Islet of Langerhans (tissue), 1 donor: Measurements from ENCODE around the gene SYNGAP1.
A peak's percentile ranks its signal among the peaks of the same experiment; 100 is the strongest.
"Not testable (repeated sequence)": the region's sequence is repeated elsewhere in the genome, so short reads cannot be mapped to it uniquely, and the experiment has no call there.

Experiments used
- FAIRE-seq: peaks from one replicate; lab custom pipeline; 2011; peaks lifted over from hg19 to GRCh38; lab: Jason Lieb, UNC

The SYNGAP1 gene

GRCh38 chr6:33419580-33420490 is at the start of gene SYNGAP1:
TSS of gene SYNGAP1 (plus strand) at chr6:33420065. CDS start at chr6:33420265, 200 bp downstream.
- FAIRE-seq, result no peak

- not testable (repeated sequence) for FAIRE-seq
Measured at GRCh38 chr6:33371901-33372300, 48.0 kb upstream of the SYNGAP1 start.

DNA sequence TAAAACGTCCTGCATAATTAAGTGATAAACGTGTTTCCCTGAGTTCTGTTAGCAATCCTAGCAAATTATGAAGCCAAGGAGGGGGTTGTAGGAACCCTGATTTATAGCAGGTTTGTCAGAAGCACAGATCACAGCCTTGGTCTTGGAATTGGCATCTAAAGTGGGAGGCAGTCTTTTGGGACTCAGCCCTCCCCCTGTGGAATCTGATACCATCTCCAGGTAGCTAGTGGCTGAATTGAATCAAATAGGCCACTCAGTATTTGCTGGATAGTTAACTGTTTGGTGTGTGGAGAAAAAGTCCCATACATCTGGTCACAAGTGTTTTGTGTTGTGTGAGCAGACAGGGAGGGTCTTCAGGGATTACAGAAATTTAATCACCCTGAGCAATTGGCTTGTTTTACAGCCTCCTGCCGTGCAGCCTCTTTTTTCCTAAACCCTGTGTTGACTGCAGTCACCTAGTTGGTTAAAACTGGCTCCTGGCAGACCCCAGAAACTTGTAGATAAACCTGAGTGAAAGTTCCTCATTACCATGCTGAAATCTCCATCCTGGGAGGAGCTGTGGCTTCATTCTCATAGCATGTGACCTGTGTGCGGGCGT is 47.2 kb upstream of the SYNGAP1 start:
- no peak for FAIRE-seq

DNA sequence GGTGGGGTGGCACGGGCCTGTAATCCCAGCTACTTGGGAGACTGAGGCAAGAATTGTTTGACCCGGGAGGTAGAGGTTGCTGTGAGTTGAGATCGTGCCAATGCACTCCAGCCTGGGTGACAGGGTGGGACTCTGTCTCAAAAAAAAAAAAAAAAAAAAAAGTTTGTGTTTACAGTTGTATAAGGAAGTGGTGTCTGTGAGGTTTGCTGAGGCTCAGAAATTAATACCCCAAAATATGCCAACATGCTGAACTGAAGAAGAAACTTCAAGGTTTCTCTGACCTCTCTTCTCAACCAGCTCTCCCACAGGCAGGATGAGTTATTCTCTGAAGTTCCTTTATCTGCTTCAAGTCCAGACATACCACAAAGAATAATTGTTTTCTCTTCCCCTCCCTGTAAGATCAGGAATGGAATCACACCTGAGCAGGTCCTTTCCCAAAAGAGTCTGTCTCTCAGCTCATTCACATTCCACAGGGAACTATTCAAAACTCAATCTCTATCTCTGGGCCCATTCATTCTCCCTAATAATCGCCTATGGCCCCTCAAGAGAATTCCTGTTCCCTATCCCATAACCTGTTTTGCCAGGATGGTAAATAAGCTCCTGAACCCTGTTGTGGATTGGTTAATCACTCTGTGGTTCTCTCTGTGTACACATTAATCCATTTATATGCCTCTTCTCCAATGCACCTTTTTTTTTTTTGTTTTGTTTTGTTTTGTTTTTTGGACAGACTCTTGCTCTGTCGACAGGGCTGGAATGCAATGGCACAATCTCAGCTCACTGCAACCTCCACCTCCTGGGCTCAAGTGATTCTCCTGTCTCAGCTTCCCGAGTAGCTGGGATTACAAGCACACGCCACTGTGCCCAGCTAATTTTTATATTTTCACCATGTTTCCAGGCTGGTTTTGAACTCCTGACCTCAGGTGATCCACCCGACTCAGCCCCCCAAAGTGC is 45.6 kb upstream of the SYNGAP1 start:
- FAIRE-seq, result no peak

DNA sequence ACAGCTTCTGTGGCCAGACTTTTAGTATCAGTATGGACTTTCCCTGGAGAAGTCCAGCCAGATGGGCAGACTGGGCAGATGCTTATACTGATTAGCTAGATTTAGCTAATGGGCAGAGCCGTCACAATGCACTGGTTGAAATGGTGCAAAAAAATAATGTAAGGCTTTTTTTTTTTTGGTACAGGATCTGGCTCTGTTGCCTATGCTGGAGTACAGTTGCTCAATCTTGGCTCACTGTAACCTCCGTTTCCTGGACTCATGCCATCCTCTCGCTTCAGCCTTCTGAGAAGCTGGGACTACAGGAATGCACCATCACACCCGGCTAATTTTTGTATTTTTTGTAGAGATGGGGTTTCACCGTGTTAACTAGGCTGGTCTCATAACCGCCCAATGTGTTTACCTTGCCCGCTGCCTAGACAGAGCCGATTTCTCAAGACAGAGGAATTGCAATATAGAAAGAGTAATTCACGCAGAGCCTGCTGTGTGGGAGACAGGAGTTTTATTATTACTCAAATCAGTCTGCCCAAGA is 44.7 kb upstream of the SYNGAP1 start:
- FAIRE-seq, result no peak

DNA sequence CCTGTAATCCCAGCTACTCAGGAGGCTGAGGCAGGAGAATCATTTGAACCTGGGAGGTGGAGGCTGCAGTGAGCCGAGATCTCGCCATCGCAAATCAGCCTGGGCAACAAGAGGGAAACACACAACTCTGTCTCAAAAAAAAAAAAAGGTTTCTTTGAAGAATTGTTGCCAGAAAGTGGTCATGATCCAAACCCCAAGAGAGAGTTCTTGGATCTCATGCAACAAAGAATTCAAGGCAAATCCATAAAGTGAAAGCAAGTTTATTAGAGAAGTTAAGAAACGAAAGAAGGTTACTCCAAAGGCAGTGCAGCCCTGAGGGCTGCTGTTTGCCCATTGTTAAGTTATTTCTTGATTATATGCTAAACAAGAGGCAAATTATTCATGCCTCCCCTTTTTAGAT is 42.7 kb upstream of the SYNGAP1 start:
- no peak for FAIRE-seq

DNA sequence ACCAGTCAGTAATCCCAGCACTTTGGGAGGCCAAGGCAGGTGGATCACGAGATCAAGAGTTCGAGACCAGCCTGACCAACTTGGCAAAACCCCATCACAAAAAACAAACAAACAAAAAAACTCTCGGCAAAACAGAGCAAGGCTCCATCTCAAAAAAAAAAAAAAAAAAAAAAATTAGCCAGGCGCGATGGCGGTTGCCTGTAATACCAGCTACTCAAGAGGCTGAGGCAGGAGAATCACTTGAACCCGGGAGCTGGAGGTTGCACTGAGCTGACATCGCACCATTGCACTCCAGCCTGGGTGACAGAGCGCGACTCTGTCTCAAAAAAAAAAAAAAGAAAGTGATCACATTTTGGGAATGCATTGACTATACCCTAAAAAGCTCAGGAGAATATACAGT is 40.7 kb upstream of the SYNGAP1 start:
- FAIRE-seq, result not testable (repeated sequence)

- no peak for FAIRE-seq
Measured at GRCh38 chr6:33380272-33380981, 39.4 kb upstream of the SYNGAP1 start.

DNA sequence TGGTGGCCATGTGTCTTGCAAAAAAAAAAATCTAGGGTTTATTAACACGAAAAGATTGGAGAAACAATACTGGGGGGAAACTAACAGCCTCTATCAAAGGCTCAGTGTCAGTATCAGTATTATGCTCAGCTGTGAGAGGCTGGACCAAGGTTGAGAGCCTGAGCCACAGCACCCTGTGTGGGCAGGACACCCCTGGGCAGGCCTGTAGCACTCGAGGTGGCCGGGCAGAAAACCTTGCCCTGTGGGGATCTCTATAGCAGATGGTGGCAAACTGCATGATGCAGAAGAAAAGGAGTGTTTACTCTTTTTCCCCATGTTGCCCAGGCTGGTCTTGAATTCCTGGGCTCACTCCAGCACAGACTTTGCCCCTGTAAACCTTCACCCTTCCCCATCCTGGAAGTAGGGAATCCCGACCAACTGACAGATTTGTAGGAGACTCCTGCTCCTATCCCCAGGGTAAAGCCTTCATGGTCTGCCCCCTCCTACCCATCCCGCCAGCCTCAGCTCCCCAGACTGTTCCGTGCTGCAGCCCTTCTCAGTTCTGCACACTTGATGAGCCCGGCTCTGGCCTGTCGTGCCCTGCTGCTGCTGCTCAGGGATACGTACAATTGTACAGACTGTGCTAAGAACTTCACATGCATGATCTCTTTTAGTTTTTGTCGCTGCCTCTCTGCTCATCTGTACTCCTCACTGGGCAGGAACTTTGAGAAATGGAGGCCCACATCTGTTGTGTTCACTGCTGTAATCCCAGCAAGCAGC is 36.3 kb upstream of the SYNGAP1 start:
- no peak for FAIRE-seq

DNA sequence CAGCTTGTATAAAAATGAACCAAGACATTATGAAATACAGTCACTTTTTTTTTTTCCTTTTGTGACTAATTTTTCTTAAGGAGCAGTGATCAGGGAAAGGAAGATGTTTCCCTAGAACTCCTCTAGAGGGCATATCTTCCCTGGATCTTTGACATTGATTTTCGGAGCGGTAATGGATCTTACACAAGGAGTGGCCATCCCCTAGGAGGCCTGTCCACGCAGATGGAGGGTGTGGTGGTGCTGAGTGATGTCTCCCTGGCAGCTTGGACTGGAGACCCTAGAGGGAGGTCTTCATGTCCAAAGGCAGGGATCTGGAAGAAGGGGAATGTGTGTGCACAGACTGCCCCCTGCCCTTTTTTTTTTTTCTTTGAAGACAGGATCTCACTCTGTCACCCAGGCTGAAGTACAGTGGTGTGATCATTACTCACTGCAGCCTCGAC is 35.3 kb upstream of the SYNGAP1 start:
- no peak for FAIRE-seq

GRCh38 chr6:33390173-33390572 is 29.7 kb upstream of the SYNGAP1 start:
- no peak for FAIRE-seq

DNA sequence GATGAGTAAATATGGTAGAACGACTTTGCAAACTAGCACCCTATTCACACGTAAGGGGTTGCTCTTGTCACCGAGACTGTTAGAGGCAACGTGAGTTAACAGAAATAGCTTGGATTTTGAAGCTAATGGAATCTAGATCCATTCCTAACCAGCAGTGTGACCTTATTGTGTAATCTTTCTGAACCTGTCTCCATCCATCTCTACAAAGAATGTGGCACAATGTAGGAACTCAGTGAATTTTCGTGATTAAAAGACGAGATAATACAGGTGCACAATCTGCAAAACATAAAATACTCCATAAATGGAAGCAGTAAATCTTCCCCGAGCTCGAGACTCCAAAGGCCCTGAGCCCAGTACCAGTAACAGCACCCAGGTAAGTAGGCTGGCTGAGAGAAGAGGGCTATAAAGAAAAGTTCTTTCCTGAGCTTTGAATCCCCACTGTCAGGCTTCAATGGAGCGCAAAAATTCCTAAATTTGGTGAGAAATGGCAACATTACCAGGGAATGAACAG is 29.0 kb upstream of the SYNGAP1 start:
- no peak for FAIRE-seq

DNA sequence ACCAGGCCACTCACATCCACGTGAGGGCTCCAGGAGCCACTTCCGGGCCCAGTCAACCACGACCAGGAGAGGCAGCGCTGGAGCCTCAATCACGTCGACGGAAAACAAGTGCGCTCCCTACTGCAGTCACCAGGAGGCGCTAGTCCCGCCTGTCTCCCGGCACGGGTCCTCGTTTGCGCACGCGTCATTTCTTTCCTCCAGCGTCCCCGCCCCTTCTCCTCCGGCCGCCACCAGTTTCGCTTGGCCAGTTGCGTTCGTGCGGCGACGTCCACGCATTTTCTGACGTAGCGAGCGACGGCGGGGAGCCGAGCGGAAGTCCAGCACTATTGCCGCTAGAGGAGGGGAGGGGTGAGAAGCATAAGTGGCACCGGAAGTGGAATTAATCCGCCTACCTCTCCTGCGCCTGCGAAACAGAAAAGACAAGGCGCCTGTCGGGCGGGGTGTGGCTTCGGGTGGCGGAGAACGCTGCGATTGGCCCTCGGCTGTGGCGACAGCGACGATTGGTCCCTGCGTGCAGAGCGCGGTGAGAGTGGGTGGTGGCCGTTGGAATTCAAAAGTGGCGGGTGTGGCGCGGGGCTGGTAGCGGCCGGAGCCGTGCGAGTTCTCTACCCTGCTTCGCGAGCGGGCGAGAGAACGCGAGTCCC is 28.5 kb upstream of the SYNGAP1 start, which contains the start of gene KIFC1:
TSS of gene KIFC1 (plus strand) at position 546 of the 644 bp plus-strand sequence. CDS start 163 bp downstream, outside the sequence.
- FAIRE-seq, result peak; percentile 88

DNA sequence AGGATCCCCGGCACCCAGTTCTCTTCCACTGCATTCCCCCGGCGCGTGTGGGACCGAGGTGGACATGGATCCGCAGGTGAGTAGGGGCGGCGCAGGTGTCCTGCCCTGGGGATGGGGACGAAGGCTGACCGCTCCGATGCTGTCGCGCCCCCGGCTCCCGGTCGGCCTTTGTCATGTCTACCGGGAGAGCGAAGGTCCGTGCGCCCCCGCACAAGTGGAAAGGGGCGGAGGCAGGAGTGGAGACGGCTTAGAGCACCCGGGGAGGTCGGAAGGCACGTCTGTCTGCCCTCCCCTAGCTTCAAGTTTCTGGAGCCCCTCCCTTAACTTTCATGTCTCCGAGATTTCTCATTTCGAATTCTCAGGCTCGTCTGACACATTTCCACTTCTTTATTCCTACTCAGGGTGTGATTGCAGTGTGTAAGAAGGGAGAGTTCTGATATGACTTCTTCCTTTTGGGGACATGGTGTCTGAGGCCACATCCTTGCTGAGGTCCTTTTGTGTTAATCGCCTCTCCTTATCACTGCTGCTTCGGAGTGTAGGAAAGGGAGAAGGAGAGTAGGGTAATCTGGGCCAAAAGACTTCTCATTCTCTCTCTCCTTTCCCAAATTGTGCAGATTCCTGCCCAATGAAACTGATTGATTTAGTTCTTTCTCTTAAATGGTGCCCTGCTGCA is 27.8 kb upstream of the SYNGAP1 start:
- FAIRE-seq, result no peak

- no peak for FAIRE-seq
Measured at GRCh38 chr6:33392595-33392948, 27.3 kb upstream of the SYNGAP1 start.

GRCh38 chr6:33392979-33393378 is 26.9 kb upstream of the SYNGAP1 start:
- no peak for FAIRE-seq

DNA sequence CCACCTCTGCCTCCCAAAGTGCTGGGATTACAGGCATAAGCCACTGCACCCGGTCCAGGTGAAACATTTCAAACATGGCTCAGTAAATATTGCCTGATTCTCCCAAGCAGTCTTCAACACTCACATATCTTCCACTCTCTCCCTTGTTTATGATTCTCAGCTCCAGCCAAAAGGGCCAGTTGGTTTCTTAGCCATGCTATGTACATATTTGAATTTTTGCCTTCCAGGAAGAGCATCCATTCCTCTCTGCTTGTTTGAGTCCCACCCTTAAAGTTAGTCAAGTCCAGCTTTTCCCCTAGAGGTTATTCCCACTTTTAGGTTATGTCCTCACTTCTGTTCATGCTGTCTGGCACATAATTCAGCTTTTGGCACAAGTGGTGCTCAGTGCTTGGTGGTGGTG is 22.3 kb upstream of the SYNGAP1 start:
- no peak for FAIRE-seq

GRCh38 chr6:33398601-33399000 is 21.3 kb upstream of the SYNGAP1 start:
- FAIRE-seq, result not testable (repeated sequence)

GRCh38 chr6:33399881-33400280 is 20.0 kb upstream of the SYNGAP1 start:
- not testable (repeated sequence) for FAIRE-seq
